Measurements from ENCODE around the gene YES1.

- no peak for TF ChIP-seq CTCF (IDR thresholded peaks at IDR 0.05; ENCODE audit: low read length)
- no peak for TF ChIP-seq EZH2 (optimal IDR thresholded peaks at IDR 0.05; ENCODE audit: low read depth, low read length)
- no peak for TF ChIP-seq EZH2phosphoT487 (IDR thresholded peaks at IDR 0.05; ENCODE audit: low read length)
These were observed 114.2 kb downstream of the YES1 start for GRCh38 chr18:697800-698199.

All from MM.1S (cell line).